Glomerular visceral epithelial cell (primary cell): ENCODE results near the gene PAXX.

ENCODE experiments used
- DNase-seq: peaks from one replicate; pipeline ENCODE4 v3.0.0-alpha.2; 2016; ENCODE audit errors: extremely low spot score

PAXX gene

DNA sequence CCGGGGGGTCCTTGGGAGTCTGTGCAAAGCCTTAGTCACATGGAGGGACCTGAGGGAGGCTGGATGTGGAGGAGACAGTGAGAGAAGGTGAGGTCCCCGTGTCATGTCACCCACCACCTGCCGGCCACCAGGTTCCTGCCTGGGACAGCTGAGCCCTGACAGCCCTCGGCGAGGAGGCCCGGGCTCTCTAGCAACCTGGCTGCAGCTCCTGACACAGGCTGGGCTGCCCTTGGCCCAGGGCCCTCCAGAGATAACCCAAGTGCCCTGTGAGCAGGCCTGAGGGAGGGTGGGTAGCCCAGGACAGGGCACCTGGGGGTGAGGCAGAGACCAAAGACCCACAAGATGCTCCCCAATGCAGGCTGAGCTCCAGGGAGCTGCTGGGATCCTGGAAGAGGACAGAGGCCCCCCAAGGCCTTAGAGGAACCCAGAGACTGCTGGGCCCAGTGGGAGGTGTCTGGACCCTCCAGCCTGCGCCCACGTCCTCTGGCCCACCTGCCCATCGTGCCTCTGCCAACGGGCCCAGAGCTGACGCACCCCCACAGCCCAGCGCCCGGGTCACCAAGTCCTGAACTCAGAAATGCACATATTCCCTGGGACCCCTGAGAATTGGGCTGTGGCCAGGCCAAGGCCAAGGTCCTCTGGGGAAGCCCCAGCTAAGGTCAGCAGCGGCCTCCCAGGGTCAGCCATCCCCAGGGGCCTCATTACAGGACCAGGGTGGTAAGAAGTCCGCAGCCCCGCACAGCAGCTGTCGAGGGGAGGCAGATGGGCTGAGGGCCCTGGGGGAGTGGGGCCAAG lies 23.7 kb upstream of the PAXX start:
- no peak for DNase-seq

GRCh38 chr9:136969150-136969549 lies 23.1 kb upstream of the PAXX start:
- no peak for DNase-seq

DNA sequence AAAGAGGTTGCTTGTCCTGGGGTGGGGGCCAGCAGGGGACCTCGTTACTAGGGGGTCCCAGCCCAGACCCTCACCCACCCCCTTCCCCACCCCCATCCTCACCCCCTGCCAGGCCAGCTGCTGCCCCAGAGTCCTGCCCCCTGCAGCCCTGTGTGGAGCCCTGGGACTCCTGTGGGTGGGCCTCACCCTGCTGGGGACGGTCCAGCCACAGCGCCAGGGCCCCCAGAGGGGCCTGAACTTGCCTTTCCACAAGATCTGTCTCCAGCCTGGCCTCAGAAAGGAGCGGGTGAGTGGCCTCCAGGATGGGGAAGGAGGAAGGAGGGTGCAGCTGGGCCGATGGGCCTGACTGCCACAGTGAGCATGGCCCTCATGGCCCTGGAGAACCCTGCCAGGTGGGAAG lies 22.4 kb upstream of the PAXX start:
- no peak for DNase-seq

DNA sequence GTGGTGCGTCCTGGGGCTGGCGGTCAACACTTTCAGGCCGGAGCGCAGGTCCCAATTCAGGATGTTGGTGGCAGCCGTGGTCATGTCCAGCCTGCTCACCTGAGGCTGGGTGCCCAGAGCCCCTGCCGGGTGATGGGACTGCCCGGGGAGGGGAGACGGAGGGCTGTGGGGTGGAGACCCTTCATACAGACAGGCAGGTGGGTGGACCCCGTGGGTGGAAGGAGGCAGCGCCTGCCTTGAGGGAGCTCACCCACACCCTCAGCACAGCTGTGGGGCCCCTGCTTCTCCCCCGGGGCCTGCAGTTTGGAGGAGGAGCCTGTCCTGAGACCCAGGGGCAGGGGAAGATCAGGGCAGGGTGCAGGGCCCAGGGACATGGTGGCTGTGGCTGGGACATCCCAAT lies 21.9 kb upstream of the PAXX start:
- no peak for DNase-seq

- no peak for DNase-seq
Observed at GRCh38 chr9:136971746-136972145, 20.5 kb upstream of the PAXX start.

DNA sequence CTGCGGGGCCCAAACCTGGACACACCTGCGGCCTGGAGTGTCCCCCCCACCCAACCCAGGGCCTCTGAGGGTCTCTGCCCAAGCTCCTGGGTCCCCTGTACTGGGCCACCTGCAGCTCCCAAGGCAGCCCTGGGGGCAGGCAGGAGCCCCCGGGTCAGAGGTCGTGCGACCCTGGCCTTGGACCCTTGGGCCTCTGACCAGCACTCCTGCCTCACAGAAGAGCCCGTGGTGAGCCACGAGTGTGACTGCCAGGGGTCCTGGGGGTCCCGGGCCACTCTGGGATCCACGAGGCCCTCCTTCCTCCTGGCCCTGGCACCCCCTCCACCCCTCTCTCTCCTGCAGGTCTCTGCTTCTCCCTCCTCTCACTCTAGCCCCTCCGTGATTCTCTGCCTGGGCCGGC lies 19.9 kb upstream of the PAXX start:
- no peak for DNase-seq

DNA sequence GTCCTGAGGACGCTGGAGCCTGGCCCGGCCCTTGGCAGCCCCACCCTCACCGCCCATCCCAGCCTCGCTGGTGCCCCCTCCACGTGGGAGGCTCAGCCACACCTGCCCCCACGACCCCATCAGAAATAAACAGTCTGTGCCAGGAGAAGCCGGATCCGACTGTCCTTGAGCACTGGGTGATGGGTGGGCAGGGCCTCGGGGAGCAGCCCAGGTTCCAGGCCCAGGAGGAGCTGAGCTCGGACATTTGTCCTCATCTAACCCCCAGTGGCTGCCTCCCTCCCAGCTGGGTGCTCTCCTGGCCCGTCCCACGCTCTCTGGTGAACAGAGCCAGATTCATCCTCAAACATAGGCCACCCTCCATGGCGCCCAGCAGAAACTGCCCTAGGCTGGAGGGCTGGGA lies 19.5 kb upstream of the PAXX start:
- no peak for DNase-seq

- DNase-seq, result no peak
Observed at GRCh38 chr9:136973618-136974617, 18.3 kb upstream of the PAXX start.

- DNase-seq, result peak; percentile 76
Observed at GRCh38 chr9:136974817-136975535, 17.2 kb upstream of the PAXX start.

- DNase-seq, result peak; percentile 49
Observed at GRCh38 chr9:136975644-136976043, 16.6 kb upstream of the PAXX start.

- DNase-seq, result no peak
Observed at GRCh38 chr9:136977223-136977622, 15.0 kb upstream of the PAXX start, which contains the start of gene PTGDS. Gene PTGDS, plus strand, starts transcription at chr9:136977504. Its CDS starts 75 bp downstream, at chr9:136977579.

- no peak for DNase-seq
Observed at GRCh38 chr9:136977649-136978072, 14.6 kb upstream of the PAXX start.

- peak; percentile 44 for DNase-seq
Observed at GRCh38 chr9:136978073-136978864, 14.0 kb upstream of the PAXX start.

GRCh38 chr9:136978865-136979544 lies 13.2 kb upstream of the PAXX start:
- no peak for DNase-seq

- DNase-seq, result no peak
Observed at GRCh38 chr9:136979769-136980587, 12.2 kb upstream of the PAXX start.

GRCh38 chr9:136980669-136981478 lies 11.3 kb upstream of the PAXX start:
- no peak for DNase-seq

- no peak for DNase-seq
Observed at GRCh38 chr9:136981588-136982231, 10.5 kb upstream of the PAXX start.
